ENCODE results near the gene ANKRD12. TPM values are rescaled to one million over a fixed set of nuclear protein-coding genes. Genes with fewer than 3 reads are reported as not detected.

ANKRD12 gene
- total RNA-seq, 1 donor from 2014 or later, result 53.5 TPM

- no peak overlapping the region for H3K27ac ChIP-seq
- intact Hi-C loops (cut with DNase I), result no loop called here
Observed at GRCh38 chr18:9126337-9126736, 10.2 kb upstream of the ANKRD12 start.

GRCh38 chr18:9130195-9130594 is 6.4 kb upstream of the ANKRD12 start:
- Histone ChIP-seq H3K27ac (no peak overlapping the region), H3K4me3 (no peak overlapping the region), H3K27me3 (no peaks in the 10 kb centered on the region), H3K4me1 (peaks cover 4% of the 10 kb centered on the region), H3K9me3 (no peaks in the 10 kb centered on the region), H3K36me3 (peaks cover 0 to 29% of the 10 kb centered on the region in 2 donors)
- intact Hi-C loops (cut with DNase I), result no loop called here
- no peak for DNase-seq (ENCODE audit: extremely low spot score in 2 of 2)
- no peak for TF ChIP-seq POLR2A (IDR thresholded peaks at IDR 0.05)
- no peak for TF ChIP-seq POLR2AphosphoS5 (IDR thresholded peaks at IDR 0.05; ENCODE audit: insufficient read depth in 1 of 2, low read depth in 1 of 2)
- no peak for TF ChIP-seq CTCF (IDR thresholded peaks at IDR 0.05)

More at GRCh38 chr18:9126337-9126736, 10.2 kb upstream of the ANKRD12 start:
- Histone ChIP-seq H3K4me3 (no peak overlapping the region), H3K27me3 (no peaks in the 10 kb centered on the region), H3K4me1 (peaks cover 2% of the 10 kb centered on the region), H3K9me3 (no peaks in the 10 kb centered on the region), H3K36me3 (peaks cover 0 to 45% of the 10 kb centered on the region in 2 donors)
- TF ChIP-seq CTCF (IDR thresholded peaks at IDR 0.05) (no peak), POLR2AphosphoS5 (IDR thresholded peaks at IDR 0.05; ENCODE audit: insufficient read depth in 1 of 2, low read depth in 1 of 2) (no peak), POLR2A (IDR thresholded peaks at IDR 0.05) (no peak)
- DNase-seq (ENCODE audit: extremely low spot score in 2 of 2), result no peak

GRCh38 chr18:9130806-9131205 is 5.8 kb upstream of the ANKRD12 start:
- Histone ChIP-seq H3K9me3 (no peaks in the 10 kb centered on the region), H3K27ac (no peak overlapping the region), H3K27me3 (no peaks in the 10 kb centered on the region), H3K4me3 (no peak overlapping the region), H3K36me3 (peaks cover 0 to 29% of the 10 kb centered on the region in 2 donors), H3K4me1 (peaks cover 8% of the 10 kb centered on the region)
- no peak for TF ChIP-seq POLR2A (IDR thresholded peaks at IDR 0.05)
- no peak for TF ChIP-seq POLR2AphosphoS5 (IDR thresholded peaks at IDR 0.05; ENCODE audit: insufficient read depth in 1 of 2, low read depth in 1 of 2)
- no peak for DNase-seq (ENCODE audit: extremely low spot score in 2 of 2)
- intact Hi-C loops (cut with DNase I), result no loop called here

- intact Hi-C loops (cut with DNase I), result no loop called here
- Histone ChIP-seq H3K27me3 (no peaks in the 10 kb centered on the region), H3K36me3 (peaks cover 0 to 23% of the 10 kb centered on the region in 2 donors), H3K27ac (no peak overlapping the region), H3K4me1 (peaks cover 8% of the 10 kb centered on the region), H3K4me3 (no peak overlapping the region), H3K9me3 (no peaks in the 10 kb centered on the region)
- DNase-seq (ENCODE audit: extremely low spot score in 2 of 2), result no peak
- no peak for TF ChIP-seq POLR2AphosphoS5 (IDR thresholded peaks at IDR 0.05; ENCODE audit: insufficient read depth in 1 of 2, low read depth in 1 of 2)
- no peak for TF ChIP-seq CTCF (IDR thresholded peaks at IDR 0.05)
- TF ChIP-seq POLR2A (IDR thresholded peaks at IDR 0.05), result no peak
Observed at GRCh38 chr18:9132628-9133027, 4.0 kb upstream of the ANKRD12 start.

GRCh38 chr18:9133225-9133624 is 3.4 kb upstream of the ANKRD12 start:
- Histone ChIP-seq H3K4me3 (no peak overlapping the region), H3K27ac (no peak overlapping the region), H3K4me1 (peaks cover 13% of the 10 kb centered on the region), H3K36me3 (peaks cover 0 to 17% of the 10 kb centered on the region in 2 donors), H3K27me3 (no peaks in the 10 kb centered on the region), H3K9me3 (no peaks in the 10 kb centered on the region)
- no peak for TF ChIP-seq POLR2AphosphoS5 (IDR thresholded peaks at IDR 0.05; ENCODE audit: insufficient read depth in 1 of 2, low read depth in 1 of 2)
- no peak for TF ChIP-seq CTCF (IDR thresholded peaks at IDR 0.05)
- TF ChIP-seq POLR2A (IDR thresholded peaks at IDR 0.05), result no peak
- no peak for DNase-seq (ENCODE audit: extremely low spot score in 2 of 2)
- intact Hi-C loops (cut with DNase I), result no loop called here
